Neural cell (in vitro differentiated cells): ENCODE results near the gene CCL1. TPM values are rescaled to one million over a fixed set of nuclear protein-coding genes. Genes with fewer than 3 reads are reported as not detected.

ENCODE experiments used
- polyA plus RNA-seq: library from polyadenylated mRNA; depleted of rRNA; stranded (reverse); fragments of >200 nt; gene quantifications from 2 replicates; pipeline ENCODE4 v1.2.3, GENCODE V29; 2014

The CCL1 gene
- polyA plus RNA-seq, 1 donor from 2014 or later, result not detected

Other genes starting within 250 kb of the CCL1 start
- gene CCL2, start 107.9 kb downstream of the CCL1 start, polyA plus RNA-seq, result 0.57 TPM in 1 of 2 replicates, not detected in the other
- gene CCL7, start 93.0 kb downstream of the CCL1 start, polyA plus RNA-seq, result not detected in 2 replicates
- gene CCL11, start 77.5 kb downstream of the CCL1 start, polyA plus RNA-seq, result not detected in 2 replicates
- gene CCL8, start 43.8 kb downstream of the CCL1 start, polyA plus RNA-seq, result not detected in 2 replicates
- not detected in 2 replicates for gene CCL13, start 6.8 kb downstream of the CCL1 start, polyA plus RNA-seq
- 1.4 and 1.8 TPM in 2 replicates for gene TMEM132E, start 216.3 kb upstream of the CCL1 start, polyA plus RNA-seq